ENCODE results near the gene LY86.
A peak's percentile ranks its signal among the peaks of the same experiment; 100 is the strongest.

The LY86 gene

GRCh38 chr6:6570929-6571671 is 17.4 kb upstream of the LY86 start:
- no peak for DNase-seq

GRCh38 chr6:6575143-6575542 is 13.4 kb upstream of the LY86 start:
- DNase-seq = no peak

DNA sequence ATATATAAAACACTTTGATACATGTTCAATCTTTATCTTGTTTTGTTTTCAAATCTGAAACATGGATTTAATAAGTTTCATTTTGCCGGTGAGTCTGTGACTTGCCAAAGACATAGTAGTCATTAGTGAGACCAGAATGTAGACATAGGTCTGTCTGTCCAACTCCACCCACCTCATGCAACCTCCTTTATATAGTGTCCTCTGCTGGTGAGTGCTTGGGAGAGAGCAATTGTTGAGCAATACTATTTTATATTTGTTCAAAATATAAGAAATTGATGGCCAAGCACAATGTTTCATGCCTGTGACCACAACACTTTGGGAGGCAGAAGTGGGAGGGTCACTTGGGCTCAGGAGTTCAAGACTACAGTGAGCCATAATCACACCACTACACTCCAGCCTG is 10.8 kb upstream of the LY86 start:
- peak; percentile 30 for DNase-seq

DNA sequence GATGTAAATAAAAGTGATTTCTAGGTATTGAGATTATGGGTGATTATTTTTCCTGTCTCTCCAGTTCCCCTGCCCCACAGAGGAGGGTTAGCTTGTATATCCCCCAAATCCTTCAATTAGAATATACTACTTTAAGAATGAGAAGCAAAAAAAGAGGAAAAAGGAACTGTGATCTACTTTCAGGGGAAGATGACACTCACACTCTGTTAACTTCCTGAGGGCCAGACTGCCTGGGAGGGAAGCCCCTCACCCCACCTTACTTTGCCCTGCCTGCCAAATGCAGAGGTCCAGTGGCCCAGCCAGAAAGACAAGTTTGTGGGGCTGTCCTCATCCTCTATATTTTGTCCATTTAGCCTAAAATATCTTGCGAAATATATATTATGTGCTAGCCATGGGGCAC is 9.2 kb upstream of the LY86 start:
- no peak for DNase-seq

GRCh38 chr6:6580225-6580856 is 8.2 kb upstream of the LY86 start:
- DNase-seq = no peak

DNA sequence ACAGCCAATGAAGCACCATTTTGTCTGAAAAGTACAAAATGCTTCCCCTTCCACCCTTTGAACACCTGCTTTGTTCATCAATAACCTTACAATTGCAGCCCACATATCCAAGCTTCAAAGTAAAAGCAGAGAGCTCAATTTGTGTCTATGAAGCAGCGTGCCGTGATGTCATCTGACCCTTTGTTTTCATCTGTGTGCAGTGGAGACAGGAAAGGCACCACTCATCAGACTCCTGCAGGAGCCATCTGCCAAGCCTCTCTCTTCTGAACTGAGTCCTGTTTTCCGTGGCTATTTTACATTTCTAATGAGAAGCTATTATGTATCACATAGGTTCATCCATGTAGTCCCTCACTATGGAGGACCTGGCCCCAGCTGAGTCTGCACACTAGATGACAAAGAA is 7.5 kb upstream of the LY86 start:
- no peak for DNase-seq

DNA sequence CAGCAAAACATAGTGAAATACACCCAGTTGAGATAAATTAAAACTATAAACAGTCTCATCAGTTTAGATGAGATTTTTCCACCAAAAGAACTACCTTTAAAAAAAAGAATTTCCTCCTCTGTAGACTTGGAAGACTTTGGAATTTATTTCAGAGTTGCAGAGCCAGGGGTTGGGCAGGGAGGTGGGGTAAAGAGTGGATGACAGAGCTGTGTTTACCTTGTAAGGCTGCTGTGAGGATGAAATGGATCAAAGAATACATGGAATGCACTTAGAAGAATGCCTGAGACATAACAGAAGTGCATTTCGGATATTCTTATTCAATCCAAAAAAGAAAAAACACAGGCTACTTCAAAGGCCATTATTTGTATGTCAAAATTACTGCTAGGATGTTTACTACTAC is 6.4 kb upstream of the LY86 start:
- no peak for DNase-seq

- peak; percentile 61 for DNase-seq
Observed at GRCh38 chr6:6583836-6584235, 4.7 kb upstream of the LY86 start.

DNA sequence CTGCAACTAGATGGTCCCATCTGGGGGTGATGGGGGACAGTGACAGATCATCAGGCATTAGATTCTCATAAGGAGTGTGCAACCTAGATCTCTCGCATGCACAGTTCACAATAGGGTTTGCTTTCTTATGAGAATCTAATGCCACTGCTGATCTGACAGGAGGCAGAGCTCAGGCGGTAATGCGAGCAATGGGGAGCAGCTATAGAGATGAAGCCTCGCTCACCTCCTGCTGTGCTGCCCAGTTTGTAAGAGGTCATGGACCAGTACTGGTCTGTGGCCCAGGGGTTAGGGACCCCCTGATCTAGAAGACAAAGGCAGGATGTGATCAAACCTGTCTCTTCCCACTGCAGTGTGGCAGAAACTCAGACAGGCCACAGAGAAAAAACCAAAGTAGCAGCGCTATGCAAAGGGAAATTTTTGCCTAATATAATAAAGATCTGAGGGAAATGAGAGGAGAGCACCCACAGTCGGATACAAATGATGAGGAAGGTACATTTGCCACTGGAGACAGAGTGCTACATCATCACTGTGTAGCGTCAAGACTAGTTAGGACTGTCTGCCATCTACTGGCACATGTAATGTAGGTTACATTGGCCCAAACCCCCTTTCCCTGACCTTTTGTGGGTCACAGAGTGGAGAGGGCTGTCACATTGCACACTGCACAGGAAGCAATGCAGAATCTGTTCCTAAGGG is 4.1 kb upstream of the LY86 start:
- peak; percentile 34 for DNase-seq

GRCh38 chr6:6585003-6585311 is 3.6 kb upstream of the LY86 start:
- no peak for DNase-seq

DNA sequence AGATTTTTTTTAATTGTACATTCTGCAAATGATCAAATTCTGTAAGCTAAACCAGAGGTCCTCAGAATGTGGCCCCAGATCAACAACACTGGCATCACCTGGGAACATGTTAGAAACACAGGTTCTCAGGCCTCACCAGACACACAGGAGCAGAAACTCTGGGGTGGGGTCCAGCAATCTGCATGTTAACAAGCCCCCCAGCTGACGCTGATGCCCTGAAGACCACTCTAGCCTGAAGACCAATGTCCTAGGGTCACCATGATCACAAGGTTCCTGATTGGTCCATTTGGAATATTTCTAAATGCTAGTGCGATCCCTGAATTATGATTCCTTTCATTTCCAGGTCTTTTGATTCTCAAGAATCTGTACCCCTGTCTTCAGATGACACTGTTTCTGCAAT is 2.4 kb upstream of the LY86 start:
- DNase-seq = no peak

GRCh38 chr6:6586671-6587526 is 1.6 kb upstream of the LY86 start:
- DNase-seq = peak; percentile 23

- no peak for DNase-seq
Observed at GRCh38 chr6:6587696-6588063, 840 bp upstream of the LY86 start.

DNA sequence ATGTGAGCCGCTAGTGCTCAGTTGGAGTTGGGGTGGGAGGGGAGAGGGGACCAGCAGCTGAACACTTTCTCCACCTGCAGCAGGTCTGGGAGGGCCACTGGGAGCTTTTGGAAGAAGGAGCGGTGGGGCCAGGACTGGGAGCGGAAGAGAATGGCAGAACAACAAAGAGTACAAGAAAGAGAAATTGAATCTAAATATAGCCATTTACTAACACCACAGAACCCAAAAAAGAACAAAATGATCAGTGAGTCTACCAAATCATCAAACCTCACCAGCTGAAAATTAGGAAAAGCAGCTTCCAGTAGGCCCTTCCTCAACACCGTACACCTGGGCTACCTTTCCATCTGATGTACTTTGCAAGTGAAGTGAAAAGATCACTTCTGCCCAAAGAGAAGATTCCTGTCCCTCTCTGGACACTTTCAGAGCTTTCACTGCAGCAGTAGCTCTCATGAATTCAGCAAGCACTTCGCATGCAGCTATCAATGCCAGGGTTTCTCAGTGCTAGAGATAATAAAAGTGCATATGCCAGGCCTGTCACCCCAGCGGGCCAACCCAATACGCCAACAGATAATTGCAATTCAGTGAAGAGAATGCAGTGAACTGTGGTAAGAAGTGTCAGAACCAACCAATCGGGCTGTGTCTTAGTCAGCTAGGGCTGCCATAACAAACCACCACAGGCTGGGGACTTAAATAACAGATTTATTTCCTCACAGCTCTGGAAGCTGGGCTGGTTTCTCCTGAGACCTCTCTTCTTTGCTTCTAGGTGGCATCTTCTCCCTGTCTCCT is 597 bp downstream of the LY86 start:
- DNase-seq = no peak

GRCh38 chr6:6590530-6590929 is 2.0 kb downstream of the LY86 start:
- DNase-seq = peak; percentile 45

GRCh38 chr6:6591778-6592465 is 3.4 kb downstream of the LY86 start:
- DNase-seq = peak; percentile 93

DNA sequence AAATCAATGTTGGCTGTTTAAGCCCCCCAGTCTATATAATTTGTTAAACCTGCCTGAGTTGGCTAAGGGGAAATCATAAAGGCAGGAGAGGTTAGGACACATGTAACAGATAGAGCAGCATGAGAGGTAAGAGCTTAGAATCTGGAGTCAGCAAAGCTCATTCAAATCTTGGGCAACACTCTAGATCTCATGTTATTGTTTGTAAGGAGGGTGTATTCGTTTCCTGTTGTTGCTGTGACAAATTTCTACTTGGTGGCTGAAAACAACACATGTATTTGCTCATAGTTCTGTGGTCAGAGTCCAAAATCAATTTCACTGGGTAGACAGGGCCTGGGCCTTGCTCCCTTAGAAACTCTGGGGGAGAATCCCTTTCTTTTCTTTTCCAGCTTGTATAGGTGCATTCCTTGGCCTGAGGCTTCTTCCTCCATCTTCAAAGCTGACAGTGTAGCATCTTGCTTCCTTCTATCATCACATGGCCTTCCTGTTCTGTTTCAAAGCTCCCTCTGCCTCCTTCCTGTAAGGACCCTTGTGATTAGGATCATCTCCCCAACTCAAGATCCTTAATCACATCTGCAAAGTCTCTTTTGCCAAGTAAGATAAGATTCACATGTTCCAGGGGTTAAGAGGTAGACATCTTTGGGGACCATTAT is 4.4 kb downstream of the LY86 start:
- DNase-seq = no peak

- no peak for DNase-seq
Observed at GRCh38 chr6:6593867-6594468, 5.4 kb downstream of the LY86 start.

- DNase-seq = no peak
Observed at GRCh38 chr6:6595025-6595424, 6.5 kb downstream of the LY86 start.

- no peak for DNase-seq
Observed at GRCh38 chr6:6595952-6596351, 7.4 kb downstream of the LY86 start.

Measured in hematopoietic multipotent progenitor cell treated with erythropoietin and hydrocortisone succinate and interleukin-3 and kit ligand, for 4 days (in vitro differentiated cells).